OCI-LY1 (cell line): ENCODE data around the gene ITGA1.

Experiments used
- EZH2 ChIP-seq: fragments of 200-600 bp; sonication (generic), shearing (Covaris generic); IDR thresholded peaks from 2 replicates; pipeline ENCODE4 v1.8.0; 2017; ENCODE audit warnings: borderline replicate concordance, mixed run types, mild to moderate bottlenecking, antibody characterized with exemption, low read length, moderate library complexity, mixed read lengths
- TF ChIP-seq, protein P1 (sequence below): fragments of 200-600 bp; sonication (generic), shearing (Covaris generic); IDR thresholded peaks from 2 replicates; pipeline ENCODE4 v1.5.1; 2017; ENCODE audit warnings: mild to moderate bottlenecking, antibody characterized with exemption, low read length, moderate library complexity, mixed read lengths

DNA sequence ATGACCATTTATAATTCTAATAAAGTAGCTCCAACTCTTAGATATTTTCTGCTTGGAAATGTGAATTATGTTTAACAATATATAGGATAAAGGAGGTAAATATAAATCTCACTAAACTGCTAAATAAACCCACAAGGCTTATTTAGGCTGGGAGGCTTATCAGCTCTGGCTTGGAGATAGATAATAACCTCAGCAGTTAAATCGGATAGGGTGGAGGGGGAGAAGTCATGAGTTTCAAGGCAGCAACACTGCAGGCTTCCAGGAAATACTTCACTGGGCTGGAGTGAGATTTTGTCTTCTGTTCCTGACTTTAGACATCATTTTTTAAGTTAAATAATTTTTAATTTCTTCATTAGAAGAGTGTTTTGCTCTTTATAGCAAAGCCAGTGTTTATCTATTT lies 121.5 kb downstream of the ITGA1 start:
- TF ChIP-seq, protein P1, sequence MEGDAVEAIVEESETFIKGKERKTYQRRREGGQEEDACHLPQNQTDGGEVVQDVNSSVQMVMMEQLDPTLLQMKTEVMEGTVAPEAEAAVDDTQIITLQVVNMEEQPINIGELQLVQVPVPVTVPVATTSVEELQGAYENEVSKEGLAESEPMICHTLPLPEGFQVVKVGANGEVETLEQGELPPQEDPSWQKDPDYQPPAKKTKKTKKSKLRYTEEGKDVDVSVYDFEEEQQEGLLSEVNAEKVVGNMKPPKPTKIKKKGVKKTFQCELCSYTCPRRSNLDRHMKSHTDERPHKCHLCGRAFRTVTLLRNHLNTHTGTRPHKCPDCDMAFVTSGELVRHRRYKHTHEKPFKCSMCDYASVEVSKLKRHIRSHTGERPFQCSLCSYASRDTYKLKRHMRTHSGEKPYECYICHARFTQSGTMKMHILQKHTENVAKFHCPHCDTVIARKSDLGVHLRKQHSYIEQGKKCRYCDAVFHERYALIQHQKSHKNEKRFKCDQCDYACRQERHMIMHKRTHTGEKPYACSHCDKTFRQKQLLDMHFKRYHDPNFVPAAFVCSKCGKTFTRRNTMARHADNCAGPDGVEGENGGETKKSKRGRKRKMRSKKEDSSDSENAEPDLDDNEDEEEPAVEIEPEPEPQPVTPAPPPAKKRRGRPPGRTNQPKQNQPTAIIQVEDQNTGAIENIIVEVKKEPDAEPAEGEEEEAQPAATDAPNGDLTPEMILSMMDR: no peak
- no peak for TF ChIP-seq EZH2
